Epithelial cell of proximal tubule (primary cell): Measurements from ENCODE around the gene PLD1. TPM values are rescaled to one million over a fixed set of nuclear protein-coding genes. Genes with fewer than 3 reads are reported as not detected.
"Not testable (repeated sequence)": the region's sequence is repeated elsewhere in the genome, so short reads cannot be mapped to it uniquely, and the experiment has no call there.

Experiments used
- DNase-seq: peaks from one replicate; pipeline ENCODE4 v3.0.0-alpha.2; 2011; ENCODE audit warnings: low read depth
- H3K4me3 ChIP-seq: 2 replicates; pipeline ENCODE4 v1.5.1; 2011; ENCODE audit warnings: low read depth, mild to moderate bottlenecking, low read length
- total RNA-seq: library from RNA; depleted of rRNA; stranded (reverse); fragments of >200 nt; gene quantifications from 2 replicates; pipeline ENCODE4 v1.2.3, GENCODE V29; 2015
- TF ChIP-seq, protein P1 (sequence below): conservative IDR thresholded peaks from 2 replicates; pipeline ENCODE4 v1.5.1; 2012; ENCODE audit warnings: low read depth, mild to moderate bottlenecking, low read length

PLD1 gene
- total RNA-seq, 1 donor from 2014 or later = 5.1 TPM

- no peak for DNase-seq
- TF ChIP-seq, protein P1, sequence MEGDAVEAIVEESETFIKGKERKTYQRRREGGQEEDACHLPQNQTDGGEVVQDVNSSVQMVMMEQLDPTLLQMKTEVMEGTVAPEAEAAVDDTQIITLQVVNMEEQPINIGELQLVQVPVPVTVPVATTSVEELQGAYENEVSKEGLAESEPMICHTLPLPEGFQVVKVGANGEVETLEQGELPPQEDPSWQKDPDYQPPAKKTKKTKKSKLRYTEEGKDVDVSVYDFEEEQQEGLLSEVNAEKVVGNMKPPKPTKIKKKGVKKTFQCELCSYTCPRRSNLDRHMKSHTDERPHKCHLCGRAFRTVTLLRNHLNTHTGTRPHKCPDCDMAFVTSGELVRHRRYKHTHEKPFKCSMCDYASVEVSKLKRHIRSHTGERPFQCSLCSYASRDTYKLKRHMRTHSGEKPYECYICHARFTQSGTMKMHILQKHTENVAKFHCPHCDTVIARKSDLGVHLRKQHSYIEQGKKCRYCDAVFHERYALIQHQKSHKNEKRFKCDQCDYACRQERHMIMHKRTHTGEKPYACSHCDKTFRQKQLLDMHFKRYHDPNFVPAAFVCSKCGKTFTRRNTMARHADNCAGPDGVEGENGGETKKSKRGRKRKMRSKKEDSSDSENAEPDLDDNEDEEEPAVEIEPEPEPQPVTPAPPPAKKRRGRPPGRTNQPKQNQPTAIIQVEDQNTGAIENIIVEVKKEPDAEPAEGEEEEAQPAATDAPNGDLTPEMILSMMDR = peak; percentile 10
- H3K4me3 ChIP-seq = no peak overlapping the region
Observed at GRCh38 chr3:171563298-171563697, 247.0 kb downstream of the PLD1 start.

- not testable (repeated sequence) for DNase-seq, H3K4me3 ChIP-seq
Observed at GRCh38 chr3:171562459-171562858, 247.8 kb downstream of the PLD1 start.

GRCh38 chr3:171561596-171562323, 248.5 kb downstream of the PLD1 start:
- TF ChIP-seq, protein P1 = no peak
- DNase-seq = no peak
- no peak overlapping the region for H3K4me3 ChIP-seq

DNA sequence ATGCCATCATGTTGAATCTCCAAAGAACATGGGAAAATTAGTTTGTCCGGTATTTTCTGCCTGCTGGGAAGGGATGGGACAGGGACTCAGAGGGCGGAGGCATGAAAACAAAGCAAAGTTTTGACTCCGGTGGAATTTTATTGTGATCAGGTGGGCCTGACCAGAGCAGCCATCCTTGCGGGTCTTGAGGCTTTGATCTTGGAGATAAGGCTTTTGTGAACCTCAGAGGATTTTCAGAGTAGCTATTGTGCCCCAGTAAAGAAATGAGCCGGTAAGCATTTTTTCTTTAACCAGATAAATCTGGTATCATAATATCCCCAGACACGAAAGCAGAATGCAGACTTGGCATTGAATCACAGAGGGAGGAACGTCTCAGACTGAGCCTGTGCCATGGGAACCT, 250.7 kb downstream of the PLD1 start:
- TF ChIP-seq, protein P1 = no peak
- DNase-seq = no peak
- no peak overlapping the region for H3K4me3 ChIP-seq

GRCh38 chr3:171558188-171558696, 252.0 kb downstream of the PLD1 start:
- H3K4me3 ChIP-seq = no peak overlapping the region
- TF ChIP-seq, protein P1 = no peak
- no peak for DNase-seq

GRCh38 chr3:171557173-171557572, 253.1 kb downstream of the PLD1 start:
- no peak overlapping the region for H3K4me3 ChIP-seq
- TF ChIP-seq, protein P1 = no peak
- no peak for DNase-seq

DNA sequence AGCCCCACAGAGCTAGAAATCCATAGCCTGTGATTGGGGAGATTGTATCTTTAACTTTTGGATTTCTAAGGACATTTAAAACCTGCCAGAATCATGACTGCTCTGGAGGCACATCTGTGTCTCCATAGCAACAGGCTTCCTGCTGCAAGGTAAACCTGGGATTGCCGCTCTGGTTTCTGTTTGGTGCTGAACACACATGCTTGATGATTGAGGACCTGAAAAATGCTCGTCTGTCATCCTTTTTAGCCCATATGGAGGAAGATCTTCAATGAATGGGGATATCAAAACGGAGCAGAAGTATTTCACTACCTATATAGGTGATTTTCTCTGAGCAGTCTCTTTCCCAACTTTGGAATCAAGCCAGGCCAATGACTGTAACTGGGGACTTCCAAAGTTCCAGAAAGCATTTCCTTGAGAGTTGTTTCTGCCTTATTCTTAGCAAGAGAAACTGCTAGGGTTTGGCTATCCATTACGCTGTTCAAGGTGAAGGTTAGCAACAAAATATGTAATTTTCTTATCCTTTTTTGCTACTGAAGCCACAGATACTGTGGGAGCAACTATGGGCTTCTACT, 253.6 kb downstream of the PLD1 start:
- TF ChIP-seq, protein P1 = no peak
- DNase-seq = peak; percentile 58
- H3K4me3 ChIP-seq = no peak overlapping the region
